A549 (cell line): Measurements from ENCODE around the gene TMEM244. TPM values are rescaled to one million over a fixed set of nuclear protein-coding genes. Genes with fewer than 3 reads are reported as not detected.

ENCODE experiments used
- ATAC-seq, 2 experiments: fragments of 200-7000 bp in 1 of 2; fragments of >200 bp in 1 of 2; cut with Nextera tagmentation in 1 of 2; cut with Tn5 transposase in 1 of 2; 3 replicates each; pipeline versions ENCODE4 v1.8.0 to v1.9.1; 2018 to 2020; ENCODE audit warnings: mild to moderate bottlenecking in 1 of 2, moderate library complexity in 1 of 2
- CTCF ChIA-PET: fragments of 300-600 bp; sonication (Branson Sonifier 250); formaldehyde crosslinking; extraction: SDS; loops from one replicate; lab custom pipeline; 2021; ENCODE audit warnings: antibody characterized with exemption, inconsistent platforms; lab: Yijun Ruan, JAX
- POLR2A ChIA-PET: fragments of 350-600 bp; formaldehyde crosslinking; extraction: SDS; loops from one replicate; lab custom pipeline; 2021; ENCODE audit warnings: antibody characterized with exemption, inconsistent platforms; lab: Yijun Ruan, JAX
- DNase-seq, 2 experiments: peaks; one replicate each; pipeline versions ENCODE4 v3.0.0 to v3.0.0-alpha.2; 2011 to 2016; ENCODE audit warnings: low read depth in 1 of 2, low spot score in 1 of 2
- FAIRE-seq: peaks from 2 replicates; lab custom pipeline; 2011; peaks lifted over from hg19 to GRCh38; lab: Jason Lieb, UNC
- H3K27ac ChIP-seq, 2 experiments: fragments of >200 bp; sonication (Bioruptor Twin); formaldehyde crosslinking; 3 replicates each; pipeline ENCODE4 v1.5.1; 2016 to 2017
- H3K4me1 ChIP-seq: fragments of >200 bp; sonication (Bioruptor Twin); formaldehyde crosslinking; 3 replicates; pipeline ENCODE4 v1.6.1; 2016
- H3K4me2 ChIP-seq: fragments of >200 bp; sonication (Bioruptor Twin); formaldehyde crosslinking; 3 replicates; pipeline ENCODE4 v1.6.1; 2016
- H3K4me3 ChIP-seq: fragments of >200 bp; sonication (Bioruptor Twin); formaldehyde crosslinking; 3 replicates; pipeline ENCODE4 v1.5.1; 2016
- H3K9me3 ChIP-seq: fragments of >200 bp; sonication (Bioruptor Twin); formaldehyde crosslinking; 3 replicates; pipeline ENCODE4 v1.6.1; 2016
- EP300 ChIP-seq, 2 experiments: fragments of >200 bp; sonication (Bioruptor Twin); formaldehyde crosslinking; IDR thresholded peaks; 2 replicates in 1 of 2; 3 replicates in 1 of 2; pipeline ENCODE4 v1.6.1; 2016 to 2017
- ESRRA ChIP-seq: fragments of 150-350 bp; IDR thresholded peaks from 2 replicates; pipeline ENCODE4 v1.6.1; 2014; ENCODE audit warnings: mild to moderate bottlenecking, low read length, borderline replicate concordance
- FOSL2 ChIP-seq, 2 experiments: fragments of 450-650 bp in 1 of 2; fragments of >200 bp in 1 of 2; sonication (Bioruptor Twin) in 1 of 2; formaldehyde crosslinking; IDR thresholded peaks; 2 replicates each; pipeline versions ENCODE4 v1.5.0 to v1.6.1; 2016 to 2020; ENCODE audit warnings: mild to moderate bottlenecking in 1 of 2, moderate library complexity in 1 of 2
- GATA3 ChIP-seq: IDR thresholded peaks from 2 replicates; pipeline ENCODE4 v1.6.1; 2012; ENCODE audit warnings: borderline replicate concordance
- HDAC2 ChIP-seq: fragments of 200-600 bp; sonication (generic); IDR thresholded peaks from 2 replicates; pipeline ENCODE4 v1.6.1; 2016
- MAFK ChIP-seq: fragments of 450-650 bp; IDR thresholded peaks from 2 replicates; pipeline ENCODE4 v1.6.1; 2014; ENCODE audit not compliant: partially characterized antibody
- NFE2L2 ChIP-seq: fragments of 150-350 bp; conservative IDR thresholded peaks from 2 replicates; pipeline ENCODE4 v1.6.1; 2014; ENCODE audit warnings: low read length
- PHF8 ChIP-seq: fragments of 200-600 bp; sonication (generic); IDR thresholded peaks from 2 replicates; pipeline ENCODE4 v1.6.1; 2016; ENCODE audit warnings: low read depth, mild to moderate bottlenecking, antibody characterized with exemption, moderate library complexity, borderline replicate concordance
- SREBF2 ChIP-seq: fragments of 450-650 bp; IDR thresholded peaks from 2 replicates; pipeline ENCODE4 v1.6.1; 2014; ENCODE audit warnings: mild to moderate bottlenecking, moderate library complexity
- TFCP2L1 ChIP-seq: fragments of 250-450 bp; sonication (Bioruptor Pico); IDR thresholded peaks from 2 replicates; pipeline ENCODE4 v1.5.0; 2021; ENCODE audit warnings: mild to moderate bottlenecking
- ZFP36 ChIP-seq: fragments of 450-650 bp; IDR thresholded peaks from 2 replicates; pipeline ENCODE4 v1.6.1; 2014; ENCODE audit warnings: borderline replicate concordance; ENCODE audit not compliant: partially characterized antibody
- WGBS: methylation state at CpG from one replicate; pipeline ENCODE4 v1.1.6; 2017; ENCODE audit errors: missing lambda C conversion rate; 5-methylcytosine and 5-hydroxymethylcytosine counted together
- polyA plus RNA-seq, 4 experiments: library from polyadenylated mRNA; depleted of rRNA in 3 of 4; stranded (reverse); fragments of >200 nt; fragmentation: RNase III in 1 of 4; extraction: RNeasy Plus Mini Kit Qiagen cat#74134 plus additional on column Dnase treatment in 1 of 4; gene quantifications; 2 replicates in 3 of 4; 3 replicates in 1 of 4; pipeline ENCODE4 v1.2.3, GENCODE V29; 2011 to 2017
- TF ChIP-seq, protein P1 (sequence below): fragments of >200 bp; sonication (Bioruptor Twin); formaldehyde crosslinking; IDR thresholded peaks from 3 replicates; pipeline ENCODE4 v1.6.1; 2016
- TF ChIP-seq, protein P2 (sequence below): fragments of >200 bp; sonication (Bioruptor Twin); formaldehyde crosslinking; IDR thresholded peaks from 3 replicates; pipeline ENCODE4 v1.5.1; 2016
- TF ChIP-seq, protein P3 (sequence below): fragments of >200 bp; sonication (Bioruptor Twin); formaldehyde crosslinking; IDR thresholded peaks from 2 replicates; pipeline ENCODE4 v1.6.1; 2016
- TF ChIP-seq, protein P4 (sequence below): IDR thresholded peaks from 2 replicates; pipeline ENCODE4 v1.6.1; 2012
- TF ChIP-seq, protein P5 (sequence below): fragments of 450-650 bp; IDR thresholded peaks from 2 replicates; pipeline ENCODE4 v1.6.1; 2014; ENCODE audit warnings: antibody characterized with exemption

TMEM244 gene
- polyA plus RNA-seq, 2 of the 4 experiments (the other 2 are of a cell fraction), result not detected

DNA sequence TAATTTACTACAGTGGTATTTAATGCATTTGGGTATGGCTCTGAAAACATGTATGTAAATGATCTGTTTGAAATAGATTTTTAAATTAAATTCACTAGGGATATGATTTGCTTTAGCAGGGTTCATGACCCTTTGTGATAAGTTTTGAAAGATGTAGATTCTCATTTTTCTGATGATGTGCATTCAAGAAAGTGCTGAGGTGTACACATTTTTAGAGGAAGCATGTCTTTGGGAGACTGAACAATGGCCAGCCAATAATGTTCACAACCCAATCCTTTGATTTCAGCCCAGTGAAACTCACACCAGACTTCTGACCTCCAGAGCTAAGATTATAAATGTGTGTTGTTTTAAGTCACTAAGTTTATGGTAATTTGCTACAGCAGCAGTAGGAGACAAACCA is 71.1 kb downstream of the TMEM244 start:
- no peak for ATAC-seq
- CTCF ChIA-PET, result interaction anchor here (0.7 kb wide), 1 partner anchor 15 kb away, joined by 4 read pairs; no protein-coding TSS in a partner anchor

DNA sequence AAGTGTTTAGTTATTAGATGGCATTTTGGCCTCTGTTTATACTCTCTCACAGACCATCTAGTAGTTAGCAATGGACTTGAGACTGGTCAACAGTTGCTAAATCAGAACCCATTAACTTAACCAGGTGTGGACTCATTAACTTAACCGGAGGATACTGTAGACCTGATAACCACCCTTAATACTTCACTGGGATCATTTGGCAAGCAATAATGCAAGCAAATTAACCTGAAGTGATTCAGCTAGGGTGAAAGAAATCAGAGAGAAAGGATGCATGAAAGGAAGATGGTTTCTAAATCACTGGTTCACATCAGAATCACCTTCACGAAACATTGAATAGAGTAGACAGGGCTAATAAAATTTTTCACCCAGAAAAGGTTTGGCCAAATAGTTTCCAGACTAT is 73.3 kb downstream of the TMEM244 start:
- FAIRE-seq (no peak), ATAC-seq (no peak), DNase-seq (no peak)
- ChIA-PET POLR2A (no interaction called here), CTCF (no interaction called here)
- Histone ChIP-seq H3K4me3 (no peak overlapping the region), H3K27ac (no peak overlapping the region), H3K9me3 (no peaks in the 10 kb centered on the region), H3K4me2 (no peak overlapping the region), H3K4me1 (peaks cover 4% of the 10 kb centered on the region; the same call in 1 of the 3 replicates)
- WGBS, result 85% methylated on average over 2 of the region's 2 CpGs
- TF ChIP-seq PHF8 (no peak), ESRRA (no peak), NFE2L2 (no peak), HDAC2 (no peak), SREBF2 (no peak), MAFK (no peak), EP300 (IDR thresholded peaks at IDR 0.05) (no peak), TFCP2L1 (no peak)
- TF ChIP-seq, protein P1, sequence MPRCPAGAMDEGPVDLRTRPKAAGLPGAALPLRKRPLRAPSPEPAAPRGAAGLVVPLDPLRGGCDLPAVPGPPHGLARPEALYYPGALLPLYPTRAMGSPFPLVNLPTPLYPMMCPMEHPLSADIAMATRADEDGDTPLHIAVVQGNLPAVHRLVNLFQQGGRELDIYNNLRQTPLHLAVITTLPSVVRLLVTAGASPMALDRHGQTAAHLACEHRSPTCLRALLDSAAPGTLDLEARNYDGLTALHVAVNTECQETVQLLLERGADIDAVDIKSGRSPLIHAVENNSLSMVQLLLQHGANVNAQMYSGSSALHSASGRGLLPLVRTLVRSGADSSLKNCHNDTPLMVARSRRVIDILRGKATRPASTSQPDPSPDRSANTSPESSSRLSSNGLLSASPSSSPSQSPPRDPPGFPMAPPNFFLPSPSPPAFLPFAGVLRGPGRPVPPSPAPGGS, result no peak
- TF ChIP-seq, protein P2, sequence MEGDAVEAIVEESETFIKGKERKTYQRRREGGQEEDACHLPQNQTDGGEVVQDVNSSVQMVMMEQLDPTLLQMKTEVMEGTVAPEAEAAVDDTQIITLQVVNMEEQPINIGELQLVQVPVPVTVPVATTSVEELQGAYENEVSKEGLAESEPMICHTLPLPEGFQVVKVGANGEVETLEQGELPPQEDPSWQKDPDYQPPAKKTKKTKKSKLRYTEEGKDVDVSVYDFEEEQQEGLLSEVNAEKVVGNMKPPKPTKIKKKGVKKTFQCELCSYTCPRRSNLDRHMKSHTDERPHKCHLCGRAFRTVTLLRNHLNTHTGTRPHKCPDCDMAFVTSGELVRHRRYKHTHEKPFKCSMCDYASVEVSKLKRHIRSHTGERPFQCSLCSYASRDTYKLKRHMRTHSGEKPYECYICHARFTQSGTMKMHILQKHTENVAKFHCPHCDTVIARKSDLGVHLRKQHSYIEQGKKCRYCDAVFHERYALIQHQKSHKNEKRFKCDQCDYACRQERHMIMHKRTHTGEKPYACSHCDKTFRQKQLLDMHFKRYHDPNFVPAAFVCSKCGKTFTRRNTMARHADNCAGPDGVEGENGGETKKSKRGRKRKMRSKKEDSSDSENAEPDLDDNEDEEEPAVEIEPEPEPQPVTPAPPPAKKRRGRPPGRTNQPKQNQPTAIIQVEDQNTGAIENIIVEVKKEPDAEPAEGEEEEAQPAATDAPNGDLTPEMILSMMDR, result no peak
- TF ChIP-seq, protein P3, sequence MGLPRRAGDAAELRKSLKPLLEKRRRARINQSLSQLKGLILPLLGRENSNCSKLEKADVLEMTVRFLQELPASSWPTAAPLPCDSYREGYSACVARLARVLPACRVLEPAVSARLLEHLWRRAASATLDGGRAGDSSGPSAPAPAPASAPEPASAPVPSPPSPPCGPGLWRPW, result no peak

More for the DNA sequence above, 71.1 kb downstream of the TMEM244 start:
- no peak overlapping the region for H3K27ac ChIP-seq
- POLR2A ChIA-PET, result no interaction called here
- H3K9me3 ChIP-seq, result no peaks in the 10 kb centered on the region
- H3K4me1 ChIP-seq, result peaks cover 4% of the 10 kb centered on the region; the same call in 1 of the 3 replicates
- H3K4me2 ChIP-seq, result no peak overlapping the region
- DNase-seq (no peak), FAIRE-seq (no peak)
- H3K4me3 ChIP-seq, result no peak overlapping the region
- TF ChIP-seq MAFK, result peak; percentile 83
- no peak for TF ChIP-seq FOSL2 (IDR thresholded peaks at IDR 0.05)
- no peak for TF ChIP-seq FOSL2 (CRISPR knock-in tag; IDR thresholded peaks at IDR 0.05)

DNA sequence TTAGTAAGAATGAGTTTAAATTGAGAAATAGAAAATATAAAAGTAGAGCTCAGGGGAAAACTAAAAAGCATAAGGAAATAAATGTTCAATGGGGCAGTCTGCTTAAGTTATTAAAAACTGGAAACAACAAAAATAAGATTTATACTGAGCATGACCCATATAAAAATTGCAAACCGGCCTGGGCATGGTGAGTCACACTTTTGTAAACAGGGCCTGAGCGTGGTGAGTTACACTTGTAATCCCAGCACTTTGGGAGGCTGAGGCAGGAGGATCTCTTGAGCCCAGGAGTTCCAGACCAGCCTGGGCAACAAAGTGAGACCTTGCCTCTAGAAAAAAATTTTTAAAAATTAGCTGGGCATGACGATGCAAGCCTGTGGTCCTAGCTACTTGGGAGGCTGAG is 74.6 kb downstream of the TMEM244 start:
- Histone ChIP-seq H3K4me2 (no peak overlapping the region), H3K4me1 (peaks cover 4% of the 10 kb centered on the region; the same call in 1 of the 3 replicates), H3K27ac (no peak overlapping the region), H3K9me3 (no peaks in the 10 kb centered on the region), H3K4me3 (no peak overlapping the region)
- TF ChIP-seq ZFP36 (no peak), FOSL2 (IDR thresholded peaks at IDR 0.05) (no peak), FOSL2 (CRISPR knock-in tag; IDR thresholded peaks at IDR 0.05) (peak; percentile 33; the same call in 1 of the 2 replicates)
- POLR2A ChIA-PET, result no interaction called here
- FAIRE-seq, result no peak
- no peak for ATAC-seq
- WGBS, result 11% methylated on average over 3 of the region's 3 CpGs
- peak in 1 of 2 experiments; percentile 13 for DNase-seq
- CTCF ChIA-PET, result interaction anchor here (0.6 to 1.5 kb wide), 2 partner anchors 11 to 1096 kb away, joined by 3 read pairs; no protein-coding TSS in a partner anchor

DNA sequence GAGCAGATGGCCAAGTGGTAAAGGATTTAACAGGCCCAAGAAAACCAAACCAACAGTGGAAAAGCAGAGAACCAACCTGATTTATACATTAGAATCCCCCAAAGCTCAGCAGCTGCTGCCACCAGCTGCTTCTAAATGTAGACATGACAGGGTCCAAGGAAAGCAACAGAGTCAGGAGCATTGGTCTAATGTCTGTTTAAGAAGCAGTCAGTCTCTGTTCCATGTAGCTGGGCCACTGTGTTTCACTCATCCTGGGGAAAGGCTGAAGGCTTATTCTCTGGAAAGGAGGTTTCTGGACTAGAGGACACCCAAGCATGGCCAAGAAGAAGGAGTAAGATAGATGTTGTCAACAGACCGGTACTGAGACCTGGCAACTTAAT is 75.4 kb downstream of the TMEM244 start:
- POLR2A ChIA-PET, result no interaction called here
- Histone ChIP-seq H3K27ac (peak overlapping the region in 1 of 2 experiments; percentile 16; a peak in 1 of 6 replicates), H3K4me3 (no peak overlapping the region), H3K9me3 (no peaks in the 10 kb centered on the region), H3K4me2 (no peak overlapping the region), H3K4me1 (peaks cover 4% of the 10 kb centered on the region; the same call in 1 of the 3 replicates)
- no peak for DNase-seq
- no peak for ATAC-seq
- WGBS, result 67% methylated on average over 1 of the region's 1 CpG
- TF ChIP-seq, protein P4, sequence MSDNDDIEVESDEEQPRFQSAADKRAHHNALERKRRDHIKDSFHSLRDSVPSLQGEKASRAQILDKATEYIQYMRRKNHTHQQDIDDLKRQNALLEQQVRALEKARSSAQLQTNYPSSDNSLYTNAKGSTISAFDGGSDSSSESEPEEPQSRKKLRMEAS, result no peak
- TF ChIP-seq, protein P5, sequence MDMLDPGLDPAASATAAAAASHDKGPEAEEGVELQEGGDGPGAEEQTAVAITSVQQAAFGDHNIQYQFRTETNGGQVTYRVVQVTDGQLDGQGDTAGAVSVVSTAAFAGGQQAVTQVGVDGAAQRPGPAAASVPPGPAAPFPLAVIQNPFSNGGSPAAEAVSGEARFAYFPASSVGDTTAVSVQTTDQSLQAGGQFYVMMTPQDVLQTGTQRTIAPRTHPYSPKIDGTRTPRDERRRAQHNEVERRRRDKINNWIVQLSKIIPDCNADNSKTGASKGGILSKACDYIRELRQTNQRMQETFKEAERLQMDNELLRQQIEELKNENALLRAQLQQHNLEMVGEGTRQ, result no peak
- no peak for TF ChIP-seq GATA3
- CTCF ChIA-PET, result interaction anchor here (0.6 to 1.5 kb wide), 3 partner anchors 10 to 1096 kb away, joined by 3 read pairs; no protein-coding TSS in a partner anchor
- FAIRE-seq, result no peak
